ENCODE data around the gene EIF4A2. TPM values are rescaled to one million over a fixed set of nuclear protein-coding genes. Genes with fewer than 3 reads are reported as not detected.

EIF4A2 gene
- total and polyA plus RNA-seq, 2 of the 13 experiments (the other 11 are each of a cell fraction or from before 2014, with no cell fraction given), result 480 to 596 TPM

DNA sequence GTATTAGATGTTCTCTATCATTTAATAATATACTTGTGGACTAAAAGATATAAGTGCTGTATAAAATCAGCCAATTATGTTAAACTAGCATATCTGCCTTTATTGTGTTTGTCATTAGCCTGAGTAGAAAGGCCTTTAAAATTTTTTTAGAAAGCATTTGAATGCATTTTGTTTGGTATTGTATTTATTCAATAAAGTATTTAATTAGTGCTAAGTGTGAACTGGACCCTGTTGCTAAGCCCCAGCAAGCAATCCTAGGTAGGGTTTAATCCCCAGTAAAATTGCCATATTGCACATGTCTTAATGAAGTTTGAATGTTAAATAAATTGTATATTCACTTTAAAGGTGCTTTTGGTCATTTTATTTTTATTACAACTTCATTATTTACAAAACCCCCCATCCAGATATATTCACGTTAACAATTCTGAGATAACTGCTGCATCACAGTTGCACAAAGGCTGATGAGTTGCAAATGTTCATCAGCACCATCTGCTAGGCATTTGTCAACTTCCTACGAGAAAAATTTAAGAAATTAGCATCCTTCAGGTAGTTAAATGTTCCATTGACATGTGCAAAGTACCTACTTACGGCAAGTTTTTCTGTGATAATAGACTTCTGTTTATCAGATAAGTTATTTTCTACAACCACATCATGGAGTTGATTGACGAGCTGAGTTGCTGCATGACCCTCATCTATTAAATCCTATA, 6.3 kb downstream of the EIF4A2 start:
- Histone ChIP-seq H3K4me2 (ENCODE audit: low read depth, low read length) (no peak overlapping the region), H2AFZ (ENCODE audit: low read length) (no peak overlapping the region), H3K36me3 (replicated peaks in 1 of 2; ENCODE audit: control insufficient read depth in 1 of 2, insufficient read depth in 2 of 2, low read length in 2 of 2) (peaks cover 21 to 64% of the 10 kb centered on the region in 2 experiments), H3K4me1 (ENCODE audit: insufficient read depth, low read length) (peaks cover 37% of the 10 kb centered on the region), H3K9ac (ENCODE audit: insufficient read depth, low read depth, low read length) (no peak overlapping the region), H3K27ac (ENCODE audit: extremely low read length, insufficient read depth, low read length) (no peak overlapping the region), H3K9me3 (ENCODE audit: low read length) (no peaks in the 10 kb centered on the region), H3K79me2 (ENCODE audit: insufficient read depth, low read length) (peaks cover 20% of the 10 kb centered on the region), H3K27me3 (ENCODE audit: control insufficient read depth in 1 of 2, insufficient read depth in 2 of 2, low read length in 2 of 2) (no peaks in the 10 kb centered on the region), H4K20me1 (ENCODE audit: insufficient read depth, low read length) (peaks cover 54% of the 10 kb centered on the region), H3K4me3 (replicated peaks in 1 of 3; ENCODE audit: insufficient read depth in 1 of 3, low read depth in 2 of 3, low read length in 3 of 3) (no peak overlapping the region)
- in situ Hi-C loops (cut with HindIII; ENCODE audit: extremely low pct_ligation_motif_present, low pct_unique_long_range_greater_than_20kb), result no loop called here
- BruUV-seq (replicated peaks), result no TSS peak
- 81% methylated on average over 4 of the region's 4 CpGs for WGBS (ENCODE audit: low lambda C conversion rate)
- CTCF ChIA-PET (ENCODE audit: low intra/inter-chr PET ratio, low total read pairs), result no interaction called here
- ATAC-seq, result no peak
- intact Hi-C loops (cut with micrococcal nuclease; ENCODE audit: unreplicated experiment), result no loop called here
- no peak for DNase-seq (ENCODE audit: low spot score)
- FAIRE-seq, result no peak
- POLR2A ChIA-PET, result no interaction called here
- TF ChIP-seq SALL1 (CRISPR knock-in tag; IDR thresholded peaks at IDR 0.05), result no peak
- TF ChIP-seq IRF2 (CRISPR knock-in tag; IDR thresholded peaks at IDR 0.05), result no peak
- TF ChIP-seq, protein P1, sequence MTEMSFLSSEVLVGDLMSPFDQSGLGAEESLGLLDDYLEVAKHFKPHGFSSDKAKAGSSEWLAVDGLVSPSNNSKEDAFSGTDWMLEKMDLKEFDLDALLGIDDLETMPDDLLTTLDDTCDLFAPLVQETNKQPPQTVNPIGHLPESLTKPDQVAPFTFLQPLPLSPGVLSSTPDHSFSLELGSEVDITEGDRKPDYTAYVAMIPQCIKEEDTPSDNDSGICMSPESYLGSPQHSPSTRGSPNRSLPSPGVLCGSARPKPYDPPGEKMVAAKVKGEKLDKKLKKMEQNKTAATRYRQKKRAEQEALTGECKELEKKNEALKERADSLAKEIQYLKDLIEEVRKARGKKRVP (CRISPR knock-in tag; IDR thresholded peaks at IDR 0.05), result peak in 1 of 2 experiments; percentile 32; a peak in 1 of 4 replicates
- peak; percentile 22; the same call in 1 of the 2 replicates for TF ChIP-seq SIN3A (IDR thresholded peaks at IDR 0.05; ENCODE audit: borderline replicate concordance, low read depth, low read length)
- TF ChIP-seq ZNF841 (CRISPR knock-in tag; IDR thresholded peaks at IDR 0.05; ENCODE audit: borderline replicate concordance), result 0 out of 2 replicates have a peak, but pooled peaks have one; percentile 30
- no peak for TF ChIP-seq U2AF1 (optimal IDR thresholded peaks at IDR 0.05; ENCODE audit: low read depth, low read length)
- TF ChIP-seq MIXL1 (CRISPR knock-in tag; IDR thresholded peaks at IDR 0.05), result 0 out of 2 replicates have a peak, but pooled peaks have one; percentile 1
- no peak for TF ChIP-seq PHF21A (CRISPR knock-in tag; IDR thresholded peaks at IDR 0.05)
- TF ChIP-seq HOXA9 (CRISPR knock-in tag; IDR thresholded peaks at IDR 0.05; ENCODE audit: borderline replicate concordance), result 0 out of 2 replicates have a peak, but pooled peaks have one; percentile 26
- 0 out of 2 replicates have a peak, but pooled peaks have one; percentile 72 for TF ChIP-seq ZC3H4 (CRISPR knock-in tag; IDR thresholded peaks at IDR 0.05; ENCODE audit: borderline replicate concordance)
- 0 out of 2 replicates have a peak, but pooled peaks have one; percentile 31 for TF ChIP-seq ZNF670 (CRISPR knock-in tag; IDR thresholded peaks at IDR 0.05; ENCODE audit: borderline replicate concordance)
- TF ChIP-seq NR2F6 (IDR thresholded peaks at IDR 0.05), result 0 out of 2 replicates have a peak, but pooled peaks have one; percentile 19
- no peak for TF ChIP-seq NR2F6 (CRISPR knock-in tag; IDR thresholded peaks at IDR 0.05)
- no peak for TF ChIP-seq ZNF713 (CRISPR knock-in tag; IDR thresholded peaks at IDR 0.05)
- TF ChIP-seq, protein P2, sequence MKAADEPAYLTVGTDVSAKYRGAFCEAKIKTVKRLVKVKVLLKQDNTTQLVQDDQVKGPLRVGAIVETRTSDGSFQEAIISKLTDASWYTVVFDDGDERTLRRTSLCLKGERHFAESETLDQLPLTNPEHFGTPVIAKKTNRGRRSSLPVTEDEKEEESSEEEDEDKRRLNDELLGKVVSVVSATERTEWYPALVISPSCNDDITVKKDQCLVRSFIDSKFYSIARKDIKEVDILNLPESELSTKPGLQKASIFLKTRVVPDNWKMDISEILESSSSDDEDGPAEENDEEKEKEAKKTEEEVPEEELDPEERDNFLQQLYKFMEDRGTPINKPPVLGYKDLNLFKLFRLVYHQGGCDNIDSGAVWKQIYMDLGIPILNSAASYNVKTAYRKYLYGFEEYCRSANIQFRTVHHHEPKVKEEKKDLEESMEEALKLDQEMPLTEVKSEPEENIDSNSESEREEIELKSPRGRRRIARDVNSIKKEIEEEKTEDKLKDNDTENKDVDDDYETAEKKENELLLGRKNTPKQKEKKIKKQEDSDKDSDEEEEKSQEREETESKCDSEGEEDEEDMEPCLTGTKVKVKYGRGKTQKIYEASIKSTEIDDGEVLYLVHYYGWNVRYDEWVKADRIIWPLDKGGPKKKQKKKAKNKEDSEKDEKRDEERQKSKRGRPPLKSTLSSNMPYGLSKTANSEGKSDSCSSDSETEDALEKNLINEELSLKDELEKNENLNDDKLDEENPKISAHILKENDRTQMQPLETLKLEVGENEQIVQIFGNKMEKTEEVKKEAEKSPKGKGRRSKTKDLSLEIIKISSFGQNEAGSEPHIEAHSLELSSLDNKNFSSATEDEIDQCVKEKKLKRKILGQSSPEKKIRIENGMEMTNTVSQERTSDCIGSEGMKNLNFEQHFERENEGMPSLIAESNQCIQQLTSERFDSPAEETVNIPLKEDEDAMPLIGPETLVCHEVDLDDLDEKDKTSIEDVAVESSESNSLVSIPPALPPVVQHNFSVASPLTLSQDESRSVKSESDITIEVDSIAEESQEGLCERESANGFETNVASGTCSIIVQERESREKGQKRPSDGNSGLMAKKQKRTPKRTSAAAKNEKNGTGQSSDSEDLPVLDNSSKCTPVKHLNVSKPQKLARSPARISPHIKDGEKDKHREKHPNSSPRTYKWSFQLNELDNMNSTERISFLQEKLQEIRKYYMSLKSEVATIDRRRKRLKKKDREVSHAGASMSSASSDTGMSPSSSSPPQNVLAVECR (CRISPR knock-in tag; IDR thresholded peaks at IDR 0.05; ENCODE audit: borderline replicate concordance), result no peak
- 0 out of 2 replicates have a peak, but pooled peaks have one; percentile 59 for TF ChIP-seq SNRNP70 (IDR thresholded peaks at IDR 0.05; ENCODE audit: low read depth, low read length)
- TF ChIP-seq RBFOX2 (IDR thresholded peaks at IDR 0.05; ENCODE audit: low read depth, low read length), result peak; percentile 74
- peak; percentile 49 for TF ChIP-seq AGO2 (optimal IDR thresholded peaks at IDR 0.05; ENCODE audit: low read depth, low read length)
- no peak for TF ChIP-seq TCF7 (IDR thresholded peaks at IDR 0.05; ENCODE audit: low read depth)
- peak in 1 of 2 experiments; percentile 40; a peak in 2 of 4 replicates for TF ChIP-seq POLR2A (IDR thresholded peaks at IDR 0.05; ENCODE audit: insufficient read depth in 1 of 2, low read depth in 2 of 2, low read length in 2 of 2)
- no peak for TF ChIP-seq NONO (IDR thresholded peaks at IDR 0.05)
- TF ChIP-seq NONO (CRISPR knock-in tag; conservative IDR thresholded peaks at IDR 0.05), result 0 out of 2 replicates have a peak, but pooled peaks have one; percentile 38
